NCI-H146 treated with DMSO at 0.1 percent for 48 hours (cell line): ENCODE data around the gene DEDD2.

Experiments
- DNase-seq: peaks from one replicate; lab custom pipeline; 2025; ENCODE audit not compliant: unreplicated experiment; lab: John Stamatoyannopoulos, UW

The DEDD2 gene

DNA sequence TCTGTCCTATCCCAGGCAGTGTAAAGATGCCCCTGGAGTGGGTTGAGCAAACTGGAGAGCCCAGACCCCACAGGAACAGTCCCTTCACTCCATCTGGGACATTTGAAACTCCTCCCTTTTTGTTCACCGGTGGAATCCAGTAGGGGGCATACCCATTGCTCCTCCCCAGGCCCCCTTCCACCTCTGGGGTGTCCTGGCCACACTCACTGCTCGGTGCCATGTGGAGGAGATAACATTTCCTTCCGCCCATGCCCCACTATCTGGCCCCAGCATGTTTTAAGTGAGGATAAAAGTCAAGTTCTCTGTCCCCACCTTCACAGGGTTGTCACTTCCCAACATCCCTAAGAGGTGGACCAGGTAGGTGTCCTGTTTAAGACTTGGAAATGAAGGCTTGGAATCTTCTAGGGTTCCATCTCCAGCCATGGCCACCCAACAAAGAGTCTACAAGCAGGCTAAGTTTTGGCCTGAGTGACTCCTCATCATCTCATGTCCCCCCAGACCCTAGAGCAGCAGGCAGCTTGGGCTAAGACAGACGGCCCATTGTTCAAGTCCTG, 11.9 kb upstream of the DEDD2 start:
- no peak for DNase-seq

DNA sequence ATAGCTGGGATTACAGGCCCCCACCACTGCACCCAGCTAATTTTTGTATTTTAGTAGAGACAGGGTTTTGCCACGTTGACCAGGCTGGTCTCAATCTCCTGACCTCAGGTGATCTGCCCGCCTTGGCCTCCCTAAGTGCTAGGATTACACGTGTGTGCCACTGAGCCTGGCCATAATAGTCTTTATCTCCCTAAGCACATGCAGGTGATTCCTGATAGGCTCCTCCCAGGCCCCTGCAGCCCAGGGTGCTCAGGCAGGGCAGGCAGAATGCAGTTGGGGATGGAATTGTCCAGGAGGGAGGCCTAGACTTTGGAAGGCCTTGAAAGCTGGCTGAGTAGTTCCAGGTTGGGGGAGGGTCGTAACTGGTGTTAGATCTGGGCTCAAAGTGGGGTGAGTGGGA, 11.2 kb upstream of the DEDD2 start:
- DNase-seq = no peak

DNA sequence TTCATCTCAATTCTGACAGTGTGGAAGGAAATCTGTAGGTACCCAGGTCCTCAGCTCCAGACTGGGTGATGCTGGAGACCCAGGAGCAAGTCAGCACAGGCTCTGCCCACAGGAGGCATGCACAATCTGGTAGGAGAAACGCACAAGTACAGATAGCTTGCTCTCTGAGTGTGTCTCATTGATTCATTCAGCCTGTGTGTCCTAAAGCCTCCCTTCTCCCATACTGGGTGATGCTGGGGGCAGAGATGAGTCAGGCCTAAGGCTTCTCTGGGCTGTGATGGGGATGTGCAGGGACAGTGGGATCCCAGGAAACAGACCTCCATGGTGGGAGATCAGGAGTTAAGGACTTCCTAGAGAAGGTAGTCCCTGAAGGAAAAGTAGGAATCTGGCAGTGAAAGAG, 9.4 kb upstream of the DEDD2 start:
- no peak for DNase-seq

DNA sequence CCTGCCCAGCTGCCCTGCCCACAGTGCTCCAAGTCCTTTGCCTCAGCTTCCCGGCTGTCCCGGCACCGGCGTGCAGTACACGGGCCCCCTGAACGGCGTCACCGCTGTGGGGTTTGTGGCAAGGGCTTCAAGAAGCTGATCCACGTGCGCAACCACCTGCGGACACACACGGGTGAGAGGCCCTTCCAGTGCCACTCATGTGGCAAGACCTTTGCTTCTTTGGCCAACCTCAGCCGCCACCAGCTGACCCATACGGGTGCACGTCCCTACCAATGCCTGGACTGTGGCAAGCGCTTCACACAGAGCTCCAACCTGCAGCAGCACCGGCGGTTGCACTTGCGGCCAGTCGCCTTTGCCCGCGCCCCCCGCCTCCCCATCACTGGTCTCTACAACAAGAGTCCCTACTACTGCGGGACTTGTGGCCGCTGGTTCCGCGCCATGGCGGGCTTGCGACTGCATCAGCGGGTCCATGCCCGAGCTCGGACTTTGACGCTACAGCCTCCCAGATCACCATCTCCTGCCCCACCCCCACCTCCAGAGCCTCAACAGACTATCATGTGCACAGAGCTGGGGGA, 8.3 kb upstream of the DEDD2 start:
- DNase-seq = no peak

DNA sequence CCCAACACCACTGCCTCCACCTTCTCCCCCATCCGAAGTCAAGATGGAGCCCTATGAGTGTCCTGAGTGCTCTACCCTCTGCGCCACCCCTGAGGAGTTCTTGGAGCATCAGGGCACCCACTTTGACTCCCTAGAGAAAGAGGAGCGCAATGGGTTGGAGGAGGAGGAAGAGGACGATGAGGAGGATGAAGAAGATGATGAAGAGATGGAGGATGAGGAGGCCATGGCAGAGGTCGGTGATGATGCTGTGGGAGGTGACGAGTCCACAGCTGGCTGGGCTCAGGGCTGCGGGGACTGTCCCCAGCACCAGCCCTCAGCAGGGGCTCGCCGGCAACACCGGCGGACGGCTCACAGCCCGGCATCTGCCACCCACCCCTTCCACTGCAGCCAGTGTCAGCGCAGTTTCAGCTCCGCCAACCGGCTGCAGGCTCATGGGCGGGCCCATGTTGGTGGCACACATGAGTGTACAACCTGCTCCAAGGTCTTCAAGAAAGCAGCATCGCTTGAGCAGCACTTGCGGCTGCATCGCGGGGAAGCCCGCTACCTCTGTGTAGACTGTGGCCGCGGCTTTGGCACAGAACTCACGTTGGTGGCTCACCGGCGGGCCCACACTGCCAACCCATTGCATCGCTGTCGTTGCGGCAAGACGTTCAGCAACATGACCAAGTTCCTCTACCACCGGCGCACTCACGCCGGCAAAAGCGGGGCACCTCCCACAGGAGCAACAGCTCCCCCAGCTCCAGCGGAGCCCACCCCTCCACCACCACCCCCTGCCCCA, 7.7 kb upstream of the DEDD2 start:
- no peak for DNase-seq

DNA sequence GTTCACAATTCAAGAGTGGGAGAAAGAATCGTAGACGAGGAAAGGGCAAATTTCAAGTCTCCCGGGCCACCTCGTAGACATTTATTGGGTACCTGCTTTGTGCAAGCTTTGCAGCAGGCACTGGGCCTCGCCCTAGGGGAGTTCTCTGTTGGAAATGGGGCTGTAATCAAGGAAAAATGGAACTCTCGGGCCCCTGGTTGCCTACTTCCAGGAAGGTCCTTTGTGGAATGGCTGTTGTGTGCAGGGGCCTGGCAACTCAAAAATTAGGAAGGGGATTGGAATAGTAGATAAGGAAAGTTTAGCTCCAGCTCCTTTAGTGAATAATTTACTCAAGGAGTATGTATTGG, 3.2 kb upstream of the DEDD2 start:
- no peak for DNase-seq

DNA sequence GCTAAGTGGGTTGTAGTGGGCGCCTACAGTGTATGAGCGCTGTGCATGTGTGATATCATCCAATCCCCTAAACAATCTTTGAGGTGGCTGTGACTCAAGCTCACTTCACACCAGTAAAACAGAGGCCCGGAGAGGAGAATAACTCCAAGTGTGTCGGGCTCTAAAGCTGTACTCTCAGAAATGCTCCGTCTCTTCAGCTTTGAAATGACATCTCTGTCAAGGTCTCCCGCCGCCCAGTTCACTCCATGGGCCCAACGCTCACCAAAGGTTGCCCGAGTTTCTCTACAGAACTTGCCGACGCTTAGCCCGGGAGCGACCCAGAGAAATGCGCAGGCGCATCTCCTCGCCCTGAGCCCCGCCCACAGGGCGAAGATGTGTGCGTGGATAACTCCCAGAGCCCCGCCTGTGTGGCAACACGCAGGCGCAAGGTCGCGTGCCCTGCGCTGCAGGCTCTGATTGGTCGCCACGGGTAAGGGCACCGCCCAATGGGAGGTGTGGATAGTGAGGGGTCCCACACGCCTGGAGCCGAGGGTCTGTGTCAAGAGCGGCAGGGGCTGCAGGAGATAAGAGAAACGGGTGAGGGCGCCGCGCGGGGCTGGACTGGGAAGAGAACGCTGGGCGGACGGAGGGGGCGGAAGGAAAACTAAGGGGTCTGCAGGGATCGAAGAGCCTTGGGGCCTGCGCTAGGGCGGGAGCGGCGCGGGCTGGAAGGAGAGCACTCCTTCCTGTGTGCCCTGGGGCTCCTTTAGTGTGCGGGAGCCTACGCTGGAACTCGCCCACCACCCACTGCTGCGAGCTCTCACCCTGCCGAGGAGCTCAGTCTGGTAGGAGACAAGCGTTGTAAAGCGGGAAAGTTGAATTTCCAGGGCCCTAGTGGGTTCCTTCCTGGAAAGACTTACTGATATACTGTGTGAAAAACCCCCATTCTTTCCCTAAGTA, 2.6 kb upstream of the DEDD2 start, which contains the start of gene ZNF526:
TSS of gene ZNF526 (plus strand) at position 501 of the 939 bp plus-strand sequence. CDS start 4,092 bp downstream, outside the sequence.
- DNase-seq = peak; percentile 96

DNA sequence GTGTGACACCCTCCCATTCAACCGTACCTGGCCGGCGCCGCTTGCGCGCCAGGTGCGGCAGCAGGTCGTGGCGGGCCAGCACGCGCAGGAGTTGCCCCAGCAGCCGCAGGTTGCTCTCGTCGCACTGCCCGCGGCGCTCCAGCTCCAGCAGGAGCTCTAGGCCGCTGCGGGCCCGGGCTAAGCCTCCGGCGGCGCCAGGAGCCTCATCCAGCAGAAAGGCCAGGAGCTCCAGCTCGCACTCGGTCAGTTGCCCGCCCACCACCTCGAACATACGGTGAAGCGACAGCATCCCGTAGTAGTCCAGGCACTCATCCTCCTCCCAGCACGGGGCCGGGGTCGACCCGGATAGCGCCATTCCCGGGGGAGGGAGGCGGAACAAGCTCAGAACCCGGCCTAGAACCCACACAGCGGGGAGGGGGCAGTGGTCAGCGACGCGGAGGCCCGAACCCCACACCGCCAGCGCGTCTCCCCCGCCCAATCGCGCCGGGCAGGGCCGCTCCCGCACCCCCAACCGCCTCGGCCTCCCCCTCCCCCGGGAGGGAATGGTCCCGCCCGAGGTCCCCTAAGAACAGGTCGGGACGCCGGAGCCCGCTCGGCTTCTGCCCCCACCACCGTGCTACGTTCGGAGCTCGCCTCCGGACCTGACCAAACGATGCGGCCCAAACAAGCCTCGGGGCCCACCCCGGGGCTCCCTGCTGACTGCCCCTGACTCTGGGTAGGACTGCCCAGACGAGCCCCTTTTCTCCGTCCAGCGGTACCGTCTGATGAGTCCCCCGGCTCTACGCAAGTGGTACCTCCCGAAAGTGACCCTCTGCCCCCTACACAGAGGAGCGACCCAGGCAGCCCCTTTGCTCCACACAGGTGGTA, 591 bp downstream of the DEDD2 start:
- DNase-seq = peak; percentile 54

DNA sequence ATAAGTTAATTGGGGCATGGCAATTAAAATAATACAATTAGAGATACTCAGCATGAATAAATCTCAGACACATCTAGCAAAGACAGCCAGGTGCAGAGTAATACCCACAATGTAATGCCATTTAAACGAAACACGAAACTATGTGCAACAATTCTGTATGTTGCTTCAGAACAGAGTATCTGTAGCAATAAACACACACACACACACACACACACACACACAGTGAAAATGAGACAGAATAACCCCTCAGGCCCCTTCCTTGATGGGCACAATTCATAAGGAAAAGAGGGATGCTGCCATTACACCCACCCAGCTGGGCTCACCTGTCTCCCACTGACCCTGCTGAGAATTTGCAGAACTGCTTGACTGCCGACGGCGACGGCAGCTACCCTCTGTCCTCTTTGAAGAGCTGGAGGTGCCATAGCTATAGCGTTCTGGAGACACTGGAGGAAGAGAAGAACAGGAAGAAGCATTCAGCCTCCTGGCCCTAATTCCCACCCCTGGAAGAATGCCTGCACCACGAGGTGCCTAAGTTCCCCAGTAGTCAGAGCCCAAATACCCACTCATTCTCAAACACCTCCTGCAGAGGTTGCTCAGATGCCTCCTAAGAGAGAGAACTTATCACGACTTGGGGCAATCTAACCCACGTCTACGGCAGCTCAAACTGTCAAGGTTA, 2.5 kb downstream of the DEDD2 start:
- no peak for DNase-seq

DNA sequence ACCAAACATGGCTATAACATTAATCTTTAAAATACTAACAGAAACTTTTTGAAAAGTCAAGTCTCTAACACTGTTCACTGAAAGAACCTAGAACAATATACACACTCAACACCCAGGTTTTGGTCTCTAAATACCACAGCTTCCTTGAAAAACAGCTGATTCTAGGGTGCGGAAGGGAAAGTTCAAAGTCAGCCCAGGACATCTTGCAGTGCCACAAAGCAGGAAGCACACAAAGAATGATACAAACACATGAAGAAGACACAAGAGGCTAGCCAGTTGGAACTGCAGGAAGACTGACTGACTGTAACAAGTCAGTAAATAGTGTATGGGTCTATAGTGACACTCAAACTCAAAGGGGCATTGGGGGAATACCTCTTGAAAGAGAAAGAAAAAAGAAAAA, 4.6 kb downstream of the DEDD2 start:
- DNase-seq = no peak

DNA sequence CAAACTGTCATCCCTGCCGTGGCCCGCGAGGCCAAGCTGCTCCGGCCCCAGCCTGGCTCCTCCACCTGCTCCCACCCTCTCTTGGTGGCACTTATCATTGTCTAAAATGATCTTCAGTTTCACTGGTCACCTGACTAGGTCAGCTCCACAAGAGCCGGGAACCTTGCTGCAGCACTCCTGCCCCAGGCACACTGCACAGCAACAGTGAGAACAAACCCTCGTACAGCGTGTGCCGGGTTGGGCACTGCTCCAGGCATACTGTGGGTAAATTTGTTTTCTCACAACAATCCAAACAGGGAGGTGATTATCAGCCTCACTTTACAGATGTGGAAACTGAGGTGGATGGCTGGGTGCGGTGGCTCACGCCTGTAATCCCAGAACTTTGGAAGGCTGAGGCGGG, 8.9 kb downstream of the DEDD2 start:
- no peak for DNase-seq

DNA sequence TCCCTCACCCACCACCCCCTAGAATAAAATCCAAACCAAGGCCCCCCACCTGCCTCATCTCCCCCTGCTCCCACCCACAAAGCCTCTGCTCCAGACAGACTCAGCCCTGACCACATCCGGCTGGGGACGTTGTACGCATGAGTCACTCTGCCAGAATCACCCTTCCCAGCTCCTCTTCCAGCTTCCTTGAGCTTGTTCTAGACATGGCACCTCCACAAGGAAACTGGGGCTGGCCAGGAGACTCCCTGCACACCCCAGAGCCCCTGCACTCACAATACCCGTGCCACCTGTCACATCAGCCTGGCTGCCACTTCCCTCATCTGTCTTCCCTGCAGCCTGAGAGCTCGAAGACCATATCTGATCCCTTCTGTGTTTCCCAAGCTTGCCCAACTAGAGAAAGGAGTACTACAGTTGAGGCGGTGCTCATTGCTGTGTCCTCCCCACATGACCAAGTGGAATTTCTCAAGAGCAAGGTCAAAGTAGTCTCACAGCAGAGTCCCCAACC, 9.7 kb downstream of the DEDD2 start:
- DNase-seq = no peak

DNA sequence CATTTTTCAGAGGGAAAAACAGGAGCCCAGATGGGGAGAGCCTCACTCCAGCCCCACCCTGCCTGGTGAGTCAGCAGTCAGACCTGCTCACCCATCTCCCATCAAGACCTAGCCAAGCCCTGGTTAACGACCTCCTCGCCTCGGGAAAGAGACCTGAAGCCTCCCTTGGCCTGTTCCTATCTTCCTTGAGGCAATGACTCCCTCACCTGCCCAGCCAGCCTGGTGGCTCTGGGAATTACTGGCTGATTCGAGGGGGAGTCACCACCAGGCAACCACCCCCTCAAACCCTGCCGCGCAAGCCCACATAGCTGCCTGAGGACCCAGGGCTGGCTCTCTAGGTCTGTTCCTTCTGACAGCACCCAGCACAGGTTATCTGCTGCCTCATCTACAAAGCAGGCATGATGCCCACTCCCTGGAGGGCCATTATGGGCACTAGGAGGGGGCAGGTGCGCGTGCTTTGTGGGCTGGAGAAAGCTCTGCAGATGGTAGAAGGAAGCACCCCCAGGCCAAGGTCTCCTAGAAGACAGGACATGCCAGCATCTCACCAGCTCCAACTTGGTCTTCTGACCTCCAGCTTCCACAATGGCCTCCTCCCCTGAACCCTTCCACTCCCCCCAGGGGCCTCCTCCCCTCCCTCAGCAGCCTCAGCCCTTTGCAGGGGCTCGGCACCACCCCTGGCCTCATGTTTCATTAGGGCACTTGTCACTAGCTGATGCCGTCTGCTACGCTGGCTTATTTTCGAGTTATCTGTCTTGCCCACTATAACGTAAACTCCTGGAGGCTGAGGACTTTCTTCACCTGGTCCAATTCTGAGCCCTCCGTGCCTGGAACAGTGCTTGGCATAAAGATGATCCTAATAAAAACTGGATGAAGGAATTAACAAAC, 10.4 kb downstream of the DEDD2 start:
- DNase-seq = no peak

DNA sequence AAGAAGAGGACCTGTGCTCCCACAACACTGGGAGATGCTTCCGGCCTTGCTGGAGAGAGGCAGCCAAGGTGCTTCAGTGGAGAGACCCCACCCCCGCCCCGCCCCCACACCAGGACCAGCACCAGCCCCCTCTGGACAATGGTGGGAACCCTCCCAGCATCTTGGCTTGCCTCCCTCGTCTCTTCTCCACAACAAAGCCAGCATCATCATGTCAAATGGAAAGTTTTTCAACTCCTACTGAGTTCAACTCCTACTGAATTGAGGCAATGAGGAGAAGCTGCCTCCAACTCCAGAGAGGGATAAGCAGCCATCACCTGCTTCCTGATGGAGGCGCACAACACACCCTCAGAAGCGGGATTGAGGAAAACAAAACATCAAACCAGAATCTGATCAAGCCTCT, 12.8 kb downstream of the DEDD2 start:
- DNase-seq = no peak

DNA sequence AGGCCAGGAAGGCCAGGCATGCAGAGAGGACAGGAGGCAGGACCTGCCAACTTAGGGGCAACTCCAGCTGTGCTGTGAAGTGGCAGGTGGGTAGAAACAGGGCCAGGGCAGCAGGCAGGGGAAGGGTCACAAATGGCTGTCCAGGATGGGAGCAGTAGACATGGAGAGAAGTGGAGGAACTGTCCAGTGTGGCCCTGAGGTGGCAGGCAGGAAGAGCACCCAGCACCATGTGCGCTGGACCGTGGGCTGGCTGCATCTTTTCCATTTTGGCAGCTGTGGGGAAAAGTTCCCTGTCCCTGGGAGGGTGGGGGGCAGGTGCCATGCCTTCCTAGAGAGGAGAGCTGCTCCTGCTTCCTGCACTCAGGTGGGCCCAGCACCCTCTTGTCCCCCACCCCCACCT, 13.8 kb downstream of the DEDD2 start:
- no peak for DNase-seq

DNA sequence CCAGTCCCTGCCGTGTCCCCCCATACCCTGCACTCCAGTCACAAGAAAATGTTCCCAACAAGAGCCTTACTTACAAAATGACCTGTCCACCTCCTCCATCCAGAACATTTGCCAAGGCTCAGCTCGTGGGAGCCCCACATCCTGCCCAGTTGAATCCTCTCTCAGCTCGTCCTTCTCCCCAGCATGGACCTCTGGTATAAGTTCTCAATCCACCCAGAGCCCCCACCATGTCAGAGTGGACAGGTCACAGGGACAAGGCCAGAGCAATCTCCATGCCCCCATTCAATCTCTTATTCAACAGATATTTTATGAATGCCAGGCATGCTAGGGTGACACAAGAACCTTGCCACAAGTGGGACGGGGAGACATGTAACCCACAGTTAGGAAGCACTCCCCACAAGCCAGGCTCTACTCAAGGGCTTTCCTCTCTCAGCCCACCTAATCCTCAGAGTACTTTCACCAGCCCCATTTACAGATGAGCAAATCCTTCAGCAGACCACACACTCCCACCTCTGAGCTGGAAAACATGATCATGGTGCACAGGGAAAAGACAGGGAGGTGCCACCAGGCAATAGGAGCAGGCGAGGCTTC, 15.1 kb downstream of the DEDD2 start:
- DNase-seq = no peak

DNA sequence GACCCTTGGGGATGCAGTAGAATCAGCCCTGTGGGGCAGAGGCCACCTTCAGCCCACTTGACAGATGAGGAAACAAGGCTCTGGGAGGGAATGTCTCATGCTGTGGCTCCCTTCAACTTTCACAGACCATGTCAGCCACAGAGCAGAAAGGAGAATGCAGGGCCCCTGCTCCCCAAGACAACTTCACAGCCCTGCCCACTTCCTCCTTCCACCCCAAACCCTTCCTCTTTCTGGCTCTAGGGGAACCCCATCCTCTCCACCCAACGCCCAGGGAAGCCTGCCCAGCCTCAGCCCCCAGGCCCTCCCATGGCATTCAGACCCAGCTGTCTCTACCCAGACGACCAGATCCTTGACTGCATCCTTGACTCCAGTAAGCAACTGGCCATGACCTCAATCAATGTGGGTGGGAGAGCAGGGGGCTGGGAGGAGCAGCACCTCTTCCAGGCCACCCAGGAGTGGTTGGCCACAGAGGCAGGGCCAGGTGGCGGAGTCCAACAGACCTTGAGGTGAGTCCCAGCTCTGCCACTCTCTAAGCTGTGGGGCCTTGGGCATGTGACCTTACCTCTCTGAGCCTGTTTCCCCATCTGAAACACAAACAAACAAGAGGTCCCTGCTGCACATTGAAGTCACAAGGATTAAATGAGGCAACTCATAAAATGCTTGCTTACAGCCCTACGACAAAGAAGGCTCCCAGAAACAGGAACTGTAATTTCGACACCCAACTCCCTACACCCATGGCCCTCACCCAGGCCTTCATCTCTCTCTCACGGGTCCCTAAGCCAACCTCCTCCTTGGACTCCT, 15.8 kb downstream of the DEDD2 start:
- no peak for DNase-seq
